BJ (cell line): ENCODE measurements around the gene C16orf78. TPM values are rescaled to one million over a fixed set of nuclear protein-coding genes. Genes with fewer than 3 reads are reported as not detected.
"Not testable (repeated sequence)": the region's sequence is repeated elsewhere in the genome, so short reads cannot be mapped to it uniquely, and the experiment has no call there.

Experiments used
- CTCF ChIA-PET: fragments of 350-600 bp; formaldehyde crosslinking; extraction: SDS; loops from one replicate; lab custom pipeline; 2021; ENCODE audit warnings: antibody characterized with exemption, inconsistent platforms; lab: Yijun Ruan, JAX
- POLR2A ChIA-PET: fragments of 300-600 bp; sonication (Branson Sonifier 250); formaldehyde crosslinking; extraction: SDS; loops from one replicate; lab custom pipeline; 2021; ENCODE audit warnings: antibody characterized with exemption; lab: Charles Lee
- DNase-seq: peaks from one replicate; pipeline ENCODE4 v3.0.0-alpha.2; 2011; ENCODE audit warnings: low read depth
- H3K27me3 ChIP-seq: 2 replicates; pipeline ENCODE4 v1.6.0; 2011; ENCODE audit warnings: low read length; ENCODE audit not compliant: control insufficient read depth, insufficient read depth
- H3K36me3 ChIP-seq: 2 replicates; pipeline ENCODE4 v1.5.1; 2011; ENCODE audit warnings: low read length; ENCODE audit not compliant: control insufficient read depth, insufficient read depth
- H3K4me3 ChIP-seq: 2 replicates; pipeline ENCODE4 v1.5.1; 2011; ENCODE audit warnings: low read depth, mild to moderate bottlenecking, control low read depth, low read length
- CTCF ChIP-seq: IDR thresholded peaks from 2 replicates; pipeline ENCODE4 v1.5.1; 2011; ENCODE audit warnings: low read depth, mild to moderate bottlenecking, control low read depth, inconsistent platforms, low read length, moderate library complexity; ENCODE audit not compliant: insufficient read depth
- polyA plus RNA-seq: library from polyadenylated mRNA; depleted of rRNA; stranded (reverse); fragments of >200 nt; gene quantifications from 2 replicates; pipeline ENCODE4 v1.2.3, GENCODE V29; 2011

The C16orf78 gene
- polyA plus RNA-seq, 1 experiment: not detected

GRCh38 chr16:49356728-49357488, 16.7 kb upstream of the C16orf78 start:
- ChIA-PET POLR2A (no interaction called here), CTCF (interaction anchor here (0.9 to 1.1 kb wide), 3 partner anchors 10 to 670 kb away, joined by 3 read pairs; no protein-coding TSS in a partner anchor)
- TF ChIP-seq CTCF: no peak
- H3K36me3 ChIP-seq: no peaks in the 10 kb centered on the region
- no peak for DNase-seq
- H3K4me3 ChIP-seq: no peak overlapping the region
- H3K27me3 ChIP-seq: 0 out of 2 replicates have a peak, but pooled peaks cover 1% of the 10 kb centered on the region

GRCh38 chr16:49359591-49359990, 14.0 kb upstream of the C16orf78 start:
- CTCF ChIA-PET: interaction anchor here (1.5 to 1.9 kb wide), 2 partner anchors 10 to 673 kb away, joined by 3 to 5 read pairs; no protein-coding TSS in a partner anchor
- 0 out of 2 replicates have a peak, but pooled peaks cover 1% of the 10 kb centered on the region for H3K27me3 ChIP-seq
- POLR2A ChIA-PET: no interaction called here
- no peak for TF ChIP-seq CTCF
- H3K36me3 ChIP-seq: no peaks in the 10 kb centered on the region
- DNase-seq: no peak
- no peak overlapping the region for H3K4me3 ChIP-seq

DNA sequence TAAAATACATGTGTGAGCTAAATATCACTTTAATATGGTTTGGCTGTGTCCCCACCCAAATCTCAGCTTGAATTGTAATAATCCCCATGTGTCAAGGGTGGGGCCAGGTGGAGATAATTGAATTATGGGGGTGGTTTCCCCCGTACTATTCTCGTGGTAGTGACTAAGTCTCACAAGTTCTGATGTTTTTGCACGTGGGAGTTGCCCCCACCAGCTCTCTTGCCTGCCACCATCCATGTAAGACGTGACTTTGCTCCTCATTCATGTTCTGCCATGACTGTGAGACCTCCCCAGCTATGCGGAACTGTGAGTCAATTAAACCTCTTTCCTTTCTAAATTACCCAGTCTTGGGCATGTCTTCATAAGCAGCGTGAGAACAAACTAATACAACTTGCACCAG, 11.9 kb upstream of the C16orf78 start:
- DNase-seq, POLR2A ChIA-PET, H3K36me3 ChIP-seq, H3K27me3 ChIP-seq, H3K4me3 ChIP-seq: not testable (repeated sequence)
- CTCF ChIA-PET: interaction anchor here (1.4 kb wide), 1 partner anchor 675 kb away, joined by 4 read pairs; no protein-coding TSS in a partner anchor

GRCh38 chr16:49362230-49362629, 11.4 kb upstream of the C16orf78 start:
- ChIA-PET CTCF (interaction anchor here (1.4 kb wide), 1 partner anchor 675 kb away, joined by 4 read pairs; no protein-coding TSS in a partner anchor), POLR2A (no interaction called here)
- no peak for DNase-seq
- H3K4me3 ChIP-seq: no peak overlapping the region
- H3K36me3 ChIP-seq: no peaks in the 10 kb centered on the region
- H3K27me3 ChIP-seq: no peaks in the 10 kb centered on the region
- no peak for TF ChIP-seq CTCF

DNA sequence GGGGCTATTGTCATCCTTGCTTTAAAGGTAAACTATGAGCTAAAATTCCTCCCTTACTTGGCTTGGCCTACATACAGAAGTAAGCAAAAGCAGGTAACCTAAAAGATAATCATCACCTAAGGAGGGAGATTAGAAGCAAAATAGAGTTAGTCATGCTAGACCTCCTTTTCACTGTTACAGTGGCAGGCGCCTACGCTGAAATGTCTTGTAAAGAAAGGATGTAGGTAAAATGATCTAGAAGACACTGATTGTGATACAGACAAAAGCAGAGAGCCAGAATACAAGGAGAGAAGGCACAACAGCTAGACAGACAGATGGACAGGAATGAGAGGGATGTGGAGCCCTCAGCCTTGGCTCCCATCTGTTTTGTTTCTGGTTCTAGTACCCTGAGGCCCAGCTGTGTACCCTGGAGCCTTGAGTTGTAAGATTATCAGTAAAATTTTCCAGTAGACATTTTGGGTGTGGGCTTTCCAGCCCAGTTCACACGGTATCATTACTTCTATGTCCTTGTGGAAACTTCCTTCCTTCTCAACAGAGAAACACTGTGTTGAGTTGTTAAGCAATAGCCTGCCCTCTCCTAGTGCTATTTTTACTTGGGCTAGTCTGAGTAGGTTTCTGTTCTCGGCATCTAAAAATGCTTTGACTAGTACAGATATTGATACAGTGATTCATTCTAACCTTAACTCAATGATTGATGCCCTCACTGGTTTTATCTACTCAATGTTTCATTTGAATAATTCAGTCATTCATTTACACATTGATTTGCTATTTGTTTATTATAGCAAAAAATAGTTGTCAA, 7.7 kb upstream of the C16orf78 start:
- ChIA-PET POLR2A (no interaction called here), CTCF (interaction anchor here (0.7 kb wide), 1 partner anchor 35 kb away, joined by 3 read pairs; no protein-coding TSS in a partner anchor)
- TF ChIP-seq CTCF: no peak
- no peak for DNase-seq
- H3K36me3 ChIP-seq: no peaks in the 10 kb centered on the region
- H3K27me3 ChIP-seq: no peaks in the 10 kb centered on the region
- H3K4me3 ChIP-seq: no peak overlapping the region
